K562 (cell line): Measurements from ENCODE around the gene ENDOV.

Experiments used
- E2F1 ChIP-seq: sonication (generic); formaldehyde crosslinking; IDR thresholded peaks from 2 replicates; pipeline ENCODE4 v1.8.1; 2023; ENCODE audit warnings: mild to moderate bottlenecking, missing genetic modification reagents, moderate library complexity
- FIP1L1 ChIP-seq: fragments of 200-400 bp; formaldehyde crosslinking; IDR thresholded peaks from 2 replicates; pipeline ENCODE4 v1.6.1; 2018; ENCODE audit warnings: mild to moderate bottlenecking, low read depth, low read length; ENCODE audit not compliant: poor library complexity, severe bottlenecking
- IRF2 ChIP-seq: sonication (generic); formaldehyde crosslinking; IDR thresholded peaks from 2 replicates; pipeline ENCODE4 v1.8.1; 2022; ENCODE audit warnings: mild to moderate bottlenecking, missing genetic modification reagents
- JUND ChIP-seq, 2 experiments: IDR thresholded peaks; 2 replicates in 1 of 2; 3 replicates in 1 of 2; pipeline ENCODE4 v1.6.1; 2011; ENCODE audit warnings: borderline replicate concordance in 2 of 2, low read depth in 2 of 2, low read length in 2 of 2, improper control_type of control experiment in 1 of 2, missing biosample characterization in 1 of 2, missing genetic modification characterization in 1 of 2, missing genetic modification reagents in 1 of 2
- KLF6 ChIP-seq: fragments of 250-450 bp; sonication (Bioruptor Pico); IDR thresholded peaks from 2 replicates; pipeline ENCODE4 v1.4.0; 2020; ENCODE audit warnings: mild to moderate bottlenecking, moderate library complexity, borderline replicate concordance
- MAZ ChIP-seq, 2 experiments: fragments of 450-650 bp in 1 of 2; sonication (generic) in 1 of 2; formaldehyde crosslinking; IDR thresholded peaks in 1 of 2; conservative IDR thresholded peaks in 1 of 2; 2 replicates each; pipeline versions ENCODE4 v1.4.0 to v1.5.0; 2020; ENCODE audit warnings: mild to moderate bottlenecking in 1 of 2, missing genetic modification reagents in 1 of 2
- NONO ChIP-seq, 2 experiments: fragments of 200-400 bp in 1 of 2; fragments of 450-650 bp in 1 of 2; formaldehyde crosslinking in 1 of 2; IDR thresholded peaks; 2 replicates each; pipeline ENCODE4 v1.6.1; 2017; ENCODE audit warnings: low read depth in 2 of 2, mild to moderate bottlenecking in 2 of 2, moderate library complexity in 2 of 2, low read length in 1 of 2
- PML ChIP-seq: IDR thresholded peaks from 2 replicates; pipeline ENCODE4 v1.6.1; 2012; ENCODE audit warnings: low read length, inconsistent platforms
- RAD21 ChIP-seq, 2 experiments: fragments of 250-450 bp in 1 of 2; fragments of 450-650 bp in 1 of 2; sonication (Bioruptor Pico) in 1 of 2; formaldehyde crosslinking in 1 of 2; IDR thresholded peaks in 1 of 2; conservative IDR thresholded peaks in 1 of 2; 2 replicates each; pipeline versions ENCODE4 v1.4.0 to v1.8.0; 2020 to 2022; ENCODE audit warnings: mild to moderate bottlenecking in 2 of 2, moderate library complexity in 1 of 2
- SMAD4 ChIP-seq: fragments of 250-450 bp; sonication (Bioruptor Pico); conservative IDR thresholded peaks from 2 replicates; pipeline ENCODE4 v1.8.0; 2021; ENCODE audit warnings: inconsistent platforms, mild to moderate bottlenecking, moderate library complexity
- U2AF2 ChIP-seq: fragments of 200-400 bp; formaldehyde crosslinking; optimal IDR thresholded peaks from 2 replicates; pipeline ENCODE3; 2017; ENCODE audit warnings: low read depth, mild to moderate bottlenecking, low read length
- ZC3H4 ChIP-seq: sonication (generic); formaldehyde crosslinking; IDR thresholded peaks from 2 replicates; pipeline ENCODE4 v1.9.0; 2021; ENCODE audit warnings: missing genetic modification reagents, borderline replicate concordance
- TF ChIP-seq, protein P1 (sequence below): fragments of 450-650 bp; IDR thresholded peaks from 2 replicates; pipeline ENCODE4 v1.6.1; 2014; ENCODE audit warnings: low read depth, mild to moderate bottlenecking, moderate library complexity, borderline replicate concordance
- TF ChIP-seq, protein P2 (sequence below): fragments of 250-450 bp; sonication (Bioruptor Pico); IDR thresholded peaks from 2 replicates; pipeline ENCODE4 v1.8.0; 2021; ENCODE audit warnings: borderline replicate concordance, mild to moderate bottlenecking, moderate library complexity; ENCODE audit not compliant: poor library complexity, severe bottlenecking

- TF ChIP-seq NONO (IDR thresholded peaks at IDR 0.05; ENCODE audit: low read depth in 2 of 2, low read length in 1 of 2) = no peak
- TF ChIP-seq MAZ (CRISPR knock-in tag; conservative IDR thresholded peaks at IDR 0.05 in 1 of 2, IDR thresholded peaks at IDR 0.05 in 1 of 2) = no peak
- TF ChIP-seq PML = no peak
- no peak for TF ChIP-seq ZC3H4
- TF ChIP-seq E2F1 (CRISPR knock-in tag) = no peak
- TF ChIP-seq, protein P1, sequence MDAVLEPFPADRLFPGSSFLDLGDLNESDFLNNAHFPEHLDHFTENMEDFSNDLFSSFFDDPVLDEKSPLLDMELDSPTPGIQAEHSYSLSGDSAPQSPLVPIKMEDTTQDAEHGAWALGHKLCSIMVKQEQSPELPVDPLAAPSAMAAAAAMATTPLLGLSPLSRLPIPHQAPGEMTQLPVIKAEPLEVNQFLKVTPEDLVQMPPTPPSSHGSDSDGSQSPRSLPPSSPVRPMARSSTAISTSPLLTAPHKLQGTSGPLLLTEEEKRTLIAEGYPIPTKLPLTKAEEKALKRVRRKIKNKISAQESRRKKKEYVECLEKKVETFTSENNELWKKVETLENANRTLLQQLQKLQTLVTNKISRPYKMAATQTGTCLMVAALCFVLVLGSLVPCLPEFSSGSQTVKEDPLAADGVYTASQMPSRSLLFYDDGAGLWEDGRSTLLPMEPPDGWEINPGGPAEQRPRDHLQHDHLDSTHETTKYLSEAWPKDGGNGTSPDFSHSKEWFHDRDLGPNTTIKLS = no peak
- TF ChIP-seq FIP1L1 = no peak
- TF ChIP-seq KLF6 (CRISPR knock-in tag) = no peak
- TF ChIP-seq IRF2 = no peak
- no peak for TF ChIP-seq JUND (IDR thresholded peaks at IDR 0.05; ENCODE audit: borderline replicate concordance, low read depth, low read length)
- TF ChIP-seq JUND (tag; IDR thresholded peaks at IDR 0.05; ENCODE audit: borderline replicate concordance, low read depth, low read length) = no peak
- TF ChIP-seq SMAD4 = no peak
- no peak for TF ChIP-seq U2AF2
- TF ChIP-seq, protein P2, sequence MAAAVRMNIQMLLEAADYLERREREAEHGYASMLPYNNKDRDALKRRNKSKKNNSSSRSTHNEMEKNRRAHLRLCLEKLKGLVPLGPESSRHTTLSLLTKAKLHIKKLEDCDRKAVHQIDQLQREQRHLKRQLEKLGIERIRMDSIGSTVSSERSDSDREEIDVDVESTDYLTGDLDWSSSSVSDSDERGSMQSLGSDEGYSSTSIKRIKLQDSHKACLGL = no peak
- TF ChIP-seq RAD21 (CRISPR knock-in tag; conservative IDR thresholded peaks at IDR 0.05 in 1 of 2, IDR thresholded peaks at IDR 0.05 in 1 of 2) = no peak
Observed at GRCh38 chr17:80473701-80474100, 58.7 kb downstream of the ENDOV start.
